ENCODE data around the gene THSD7A. TPM values are rescaled to one million over a fixed set of nuclear protein-coding genes. Genes with fewer than 3 reads are reported as not detected.

The THSD7A gene
- total RNA-seq, 2 donors from 2014 or later: 1.6 to 6.1 TPM

DNA sequence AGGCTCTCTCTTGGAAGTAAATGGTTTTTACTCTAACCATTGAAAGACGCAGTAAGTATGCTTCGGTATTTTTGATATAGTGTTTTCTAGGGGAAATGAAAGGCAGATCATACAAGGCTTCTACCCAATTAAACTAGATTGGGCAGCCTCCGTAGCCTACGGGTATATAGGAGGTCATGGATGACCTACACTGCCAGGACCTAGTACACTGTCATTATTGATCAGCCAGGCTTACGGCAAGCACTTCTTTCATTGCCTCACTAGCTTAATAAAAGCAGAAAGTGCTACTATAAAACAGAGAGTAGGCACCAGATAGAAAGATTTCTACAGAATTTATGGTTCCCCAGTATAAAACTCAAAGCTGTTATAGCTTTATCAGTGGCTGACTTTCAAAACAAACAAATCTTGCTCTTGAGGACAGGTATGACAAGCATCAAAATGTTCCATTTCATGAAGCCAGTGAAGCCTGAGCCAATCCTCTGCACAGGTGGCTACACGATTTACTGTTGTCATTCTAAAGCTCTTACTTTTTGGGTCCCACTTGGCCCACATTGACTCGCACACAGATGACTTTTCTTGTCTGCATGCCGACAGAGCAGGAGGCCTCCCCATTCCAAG lies 358.1 kb downstream of the THSD7A start:
- H3K36me3 ChIP-seq: no peaks in the 10 kb centered on the region
- H3K4me3 ChIP-seq: no peak overlapping the region
- TF ChIP-seq, protein P1, sequence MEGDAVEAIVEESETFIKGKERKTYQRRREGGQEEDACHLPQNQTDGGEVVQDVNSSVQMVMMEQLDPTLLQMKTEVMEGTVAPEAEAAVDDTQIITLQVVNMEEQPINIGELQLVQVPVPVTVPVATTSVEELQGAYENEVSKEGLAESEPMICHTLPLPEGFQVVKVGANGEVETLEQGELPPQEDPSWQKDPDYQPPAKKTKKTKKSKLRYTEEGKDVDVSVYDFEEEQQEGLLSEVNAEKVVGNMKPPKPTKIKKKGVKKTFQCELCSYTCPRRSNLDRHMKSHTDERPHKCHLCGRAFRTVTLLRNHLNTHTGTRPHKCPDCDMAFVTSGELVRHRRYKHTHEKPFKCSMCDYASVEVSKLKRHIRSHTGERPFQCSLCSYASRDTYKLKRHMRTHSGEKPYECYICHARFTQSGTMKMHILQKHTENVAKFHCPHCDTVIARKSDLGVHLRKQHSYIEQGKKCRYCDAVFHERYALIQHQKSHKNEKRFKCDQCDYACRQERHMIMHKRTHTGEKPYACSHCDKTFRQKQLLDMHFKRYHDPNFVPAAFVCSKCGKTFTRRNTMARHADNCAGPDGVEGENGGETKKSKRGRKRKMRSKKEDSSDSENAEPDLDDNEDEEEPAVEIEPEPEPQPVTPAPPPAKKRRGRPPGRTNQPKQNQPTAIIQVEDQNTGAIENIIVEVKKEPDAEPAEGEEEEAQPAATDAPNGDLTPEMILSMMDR (IDR thresholded peaks at IDR 0.05): no peak
- H3K27me3 ChIP-seq (replicated peaks; ENCODE audit: insufficient read depth): no peaks in the 10 kb centered on the region
- DNase-seq (ENCODE audit: low spot score) (no peak), ATAC-seq (ENCODE audit: insufficient number of reproducible peaks, low FRiP score, low read depth) (no peak)
- H3K27ac ChIP-seq: no peak overlapping the region
- H3K4me1 ChIP-seq (ENCODE audit: control insufficient read depth in 1 of 2, low read depth in 2 of 2): no peaks in the 10 kb centered on the region
- H3K9me3 ChIP-seq: no peaks in the 10 kb centered on the region

DNA sequence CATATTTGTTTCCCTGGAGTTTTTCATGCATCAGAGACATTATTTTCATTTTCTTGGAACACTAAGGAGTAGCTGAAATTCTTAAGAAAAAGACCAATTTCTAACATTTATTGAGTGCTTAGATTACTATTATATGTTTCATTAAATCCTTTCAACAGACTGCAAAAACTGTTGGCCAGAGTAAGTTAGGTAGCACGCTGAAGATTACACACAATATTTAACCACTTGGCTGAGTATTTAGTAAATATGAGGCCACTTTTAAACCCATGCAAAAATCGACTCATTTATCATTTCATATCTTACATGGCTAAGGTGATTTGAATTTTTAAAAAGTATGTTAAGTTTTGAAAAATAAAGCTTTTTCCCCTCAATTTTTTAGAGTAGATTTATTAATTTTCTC lies 358.8 kb downstream of the THSD7A start:
- Histone ChIP-seq H3K27ac (no peak overlapping the region), H3K4me3 (no peak overlapping the region), H3K36me3 (no peaks in the 10 kb centered on the region), H3K4me1 (ENCODE audit: control insufficient read depth in 1 of 2, low read depth in 2 of 2) (no peaks in the 10 kb centered on the region), H3K27me3 (replicated peaks; ENCODE audit: insufficient read depth) (no peaks in the 10 kb centered on the region), H3K9me3 (no peaks in the 10 kb centered on the region)
- no peak for DNase-seq (ENCODE audit: low spot score)
- TF ChIP-seq, protein P1 (IDR thresholded peaks at IDR 0.05): no peak
- ATAC-seq (ENCODE audit: insufficient number of reproducible peaks, low FRiP score, low read depth): no peak

DNA sequence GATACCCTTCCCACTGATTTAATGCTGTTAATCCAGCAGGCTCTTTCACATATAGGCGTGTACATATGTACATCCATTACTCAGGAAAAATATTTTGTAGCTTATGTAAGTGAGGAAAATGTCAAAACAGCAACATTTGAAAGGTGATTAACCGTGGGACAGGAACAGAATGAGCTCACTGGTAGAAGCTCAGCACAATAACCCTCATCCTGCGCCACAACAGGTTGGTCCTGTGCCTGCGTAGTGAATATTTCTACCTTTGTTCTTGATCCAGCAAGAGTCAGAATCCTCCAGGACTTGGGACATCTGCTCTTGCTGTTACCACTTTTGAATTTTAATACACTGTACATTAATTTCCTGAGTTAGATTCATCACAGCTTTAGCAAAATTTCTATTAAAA lies 359.4 kb downstream of the THSD7A start:
- TF ChIP-seq, protein P1 (IDR thresholded peaks at IDR 0.05): no peak
- Histone ChIP-seq H3K27ac (no peak overlapping the region), H3K27me3 (replicated peaks; ENCODE audit: insufficient read depth) (no peaks in the 10 kb centered on the region), H3K4me3 (no peak overlapping the region), H3K9me3 (no peaks in the 10 kb centered on the region), H3K4me1 (ENCODE audit: control insufficient read depth in 1 of 2, low read depth in 2 of 2) (no peaks in the 10 kb centered on the region), H3K36me3 (no peaks in the 10 kb centered on the region)
- ATAC-seq (ENCODE audit: insufficient number of reproducible peaks, low FRiP score, low read depth): no peak
- no peak for DNase-seq (ENCODE audit: low spot score)

DNA sequence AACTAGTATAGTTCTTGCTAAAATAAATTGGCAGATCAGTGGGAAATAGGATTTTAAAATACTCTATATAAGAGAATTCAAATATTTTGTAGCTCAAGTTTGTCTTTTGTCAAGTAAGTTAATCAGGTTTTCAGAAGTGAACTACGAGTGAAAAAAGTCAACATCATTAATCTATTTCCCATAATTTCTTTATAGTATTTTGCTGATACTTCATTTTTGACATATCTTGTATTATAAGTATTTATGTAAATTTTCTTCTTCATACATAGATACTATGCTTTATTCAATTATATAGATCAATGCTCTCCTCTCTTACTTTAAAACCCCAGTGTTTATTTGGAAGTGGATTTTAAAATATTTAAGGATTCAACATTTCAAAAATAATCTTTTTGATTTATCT lies 360.7 kb downstream of the THSD7A start:
- Histone ChIP-seq H3K27ac (no peak overlapping the region), H3K4me1 (ENCODE audit: control insufficient read depth in 1 of 2, low read depth in 2 of 2) (no peaks in the 10 kb centered on the region), H3K4me3 (no peak overlapping the region), H3K27me3 (replicated peaks; ENCODE audit: insufficient read depth) (no peaks in the 10 kb centered on the region), H3K9me3 (no peaks in the 10 kb centered on the region), H3K36me3 (no peaks in the 10 kb centered on the region)
- DNase-seq (ENCODE audit: low spot score): no peak
- TF ChIP-seq, protein P1 (IDR thresholded peaks at IDR 0.05): no peak
- ATAC-seq (ENCODE audit: insufficient number of reproducible peaks, low FRiP score, low read depth): no peak

DNA sequence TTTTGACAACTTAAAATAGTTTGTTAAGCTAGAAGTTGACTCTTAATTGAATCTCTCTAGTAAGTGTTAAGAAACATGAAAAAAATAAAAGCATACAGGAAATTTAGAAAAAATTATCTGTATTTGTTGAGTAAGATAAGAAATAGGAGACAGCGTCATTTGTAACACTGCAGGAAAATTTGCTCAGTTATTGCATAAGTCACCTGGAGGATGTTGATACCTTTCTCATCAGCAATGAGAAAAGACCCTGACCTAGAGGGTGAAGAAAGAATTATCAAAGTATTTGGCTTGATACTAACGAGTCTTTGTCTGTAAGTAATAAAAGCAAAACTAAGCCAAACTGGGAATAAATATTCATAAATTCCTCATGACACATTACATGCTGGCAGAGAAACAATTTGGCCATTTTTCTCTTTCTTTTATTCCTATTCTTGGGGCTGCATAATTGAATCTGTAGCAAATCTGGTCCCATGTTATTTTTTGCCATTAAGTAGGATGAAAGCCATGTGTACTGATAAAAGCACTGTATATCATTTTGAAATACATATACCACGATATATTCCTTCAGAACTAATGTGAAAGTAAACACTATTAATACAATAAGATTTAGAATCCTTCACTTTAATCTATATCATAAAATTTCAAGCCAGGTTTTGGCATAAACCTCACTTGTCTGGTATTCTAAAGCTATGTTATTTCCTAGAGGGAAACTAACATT lies 362.8 kb downstream of the THSD7A start:
- H3K9me3 ChIP-seq: no peaks in the 10 kb centered on the region
- H3K27me3 ChIP-seq (replicated peaks; ENCODE audit: insufficient read depth): no peaks in the 10 kb centered on the region
- DNase-seq (ENCODE audit: low spot score) (no peak), ATAC-seq (ENCODE audit: insufficient number of reproducible peaks, low FRiP score, low read depth) (no peak)
- no peaks in the 10 kb centered on the region for H3K4me1 ChIP-seq (ENCODE audit: control insufficient read depth in 1 of 2, low read depth in 2 of 2)
- H3K36me3 ChIP-seq: no peaks in the 10 kb centered on the region
- TF ChIP-seq, protein P1 (IDR thresholded peaks at IDR 0.05): no peak
- no peak overlapping the region for H3K4me3 ChIP-seq
- no peak overlapping the region for H3K27ac ChIP-seq

Measured in thoracic aorta (tissue), 2 donors.